ENCODE measurements around the gene SUMF2. TPM values are rescaled to one million over a fixed set of nuclear protein-coding genes. Genes with fewer than 3 reads are reported as not detected.
"Not testable (repeated sequence)": the region's sequence is repeated elsewhere in the genome, so short reads cannot be mapped to it uniquely, and the experiment has no call there.

The SUMF2 gene
- total RNA-seq, 1 experiment from 2014 or later = 89.2 TPM

DNA sequence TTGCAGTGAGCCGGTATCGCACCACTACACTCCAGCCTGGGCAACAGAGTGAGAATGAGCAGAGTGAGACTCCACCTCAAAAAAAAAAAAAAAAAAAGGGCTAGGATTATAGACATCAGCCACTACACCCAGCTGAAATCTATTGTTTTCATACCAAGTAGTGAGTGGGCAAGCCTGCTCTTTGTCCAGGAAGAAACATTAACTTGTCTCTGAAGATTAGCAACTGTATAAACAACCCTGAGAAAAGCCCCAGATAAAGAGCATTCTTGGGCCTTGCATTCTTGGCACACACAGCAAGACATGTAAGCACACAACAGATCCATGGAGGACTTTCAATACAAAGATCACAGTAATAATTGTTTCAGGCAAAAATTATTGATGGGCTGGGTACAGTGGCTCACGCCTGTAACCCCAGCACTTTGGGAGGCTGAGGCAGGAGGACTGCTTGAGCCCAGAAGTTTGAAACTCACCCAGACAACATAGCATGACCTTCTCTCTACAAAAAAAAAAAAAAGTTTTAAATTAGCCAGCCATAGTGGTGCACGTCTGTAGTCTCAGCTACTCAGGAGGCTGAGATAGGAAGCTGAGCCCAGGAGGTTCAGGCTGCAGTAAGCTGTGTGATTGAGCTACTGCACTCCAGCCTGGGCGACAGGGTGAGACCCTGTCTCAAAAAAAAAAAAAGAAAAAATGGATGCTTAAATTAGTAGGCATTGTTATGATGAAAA lies 17.2 kb upstream of the SUMF2 start:
- H3K36me3 Mint-ChIP-seq (ENCODE audit: insufficient read depth in 1 of 3, low read depth in 3 of 3) = peaks cover 17 to 18% (median 18%) of the 10 kb centered on the region in 3 experiments; a peak in 6 of 7 replicates
- WGBS (ENCODE audit: extremely low coverage, insufficient read length, low lambda C conversion rate) = no CpG with 5 or more reads among the region's 5 CpGs
- H2AFZ ChIP-seq (ENCODE audit: low read length) = no peak overlapping the region

GRCh38 chr7:56047446-56048116 lies 16.5 kb upstream of the SUMF2 start:
- H2BK120ac ChIP-seq (ENCODE audit: low read depth, low read length, poor library complexity, severe bottlenecking); H3K79me2 ChIP-seq (ENCODE audit: insufficient read depth, low read length); H3K9ac ChIP-seq (ENCODE audit: extremely low read depth, insufficient read length, low read length); H4K20me1 ChIP-seq (ENCODE audit: control insufficient read depth, insufficient read depth, insufficient read length); H2BK20ac ChIP-seq (ENCODE audit: low read depth, low read length, poor library complexity, severe bottlenecking); H4K5ac ChIP-seq (ENCODE audit: insufficient read length, low read depth, low read length); H3K18ac ChIP-seq (ENCODE audit: insufficient read length, low read depth, low read length); H3K14ac ChIP-seq (ENCODE audit: insufficient read depth, low read length); H2AK5ac ChIP-seq (ENCODE audit: insufficient read length, low read length); H3K79me1 ChIP-seq (ENCODE audit: insufficient read depth, low read depth, low read length, poor library complexity, severe bottlenecking); H4K8ac ChIP-seq (replicated peaks; ENCODE audit: insufficient read length, low read depth, low read length); H3K23me2 ChIP-seq (ENCODE audit: insufficient read length, low read depth, low read length, poor library complexity, severe bottlenecking); H3K23ac ChIP-seq (ENCODE audit: insufficient read length, low read depth, low read length); H3K27ac Mint-ChIP-seq; H3K9me3 Mint-ChIP-seq; H3K4me2 ChIP-seq (ENCODE audit: insufficient read depth, insufficient read length, low read length); H3K27me3 Mint-ChIP-seq (ENCODE audit: low read depth); DNase-seq; H3T11ph ChIP-seq (ENCODE audit: low read length); H3K4me1 ChIP-seq (ENCODE audit: insufficient read depth, low read length); H3K27ac ChIP-seq (ENCODE audit: insufficient read length, low read depth, low read length); H2AFZ ChIP-seq (ENCODE audit: low read length); H3K27me3 ChIP-seq (ENCODE audit: insufficient read depth, low read length); H3K4me3 Mint-ChIP-seq; H2BK15ac ChIP-seq (ENCODE audit: low read depth, low read length); H3K9me3 ChIP-seq (ENCODE audit: control insufficient read depth, low read depth, low read length); H2BK5ac ChIP-seq (ENCODE audit: insufficient read length, low read length); H4K91ac ChIP-seq (ENCODE audit: insufficient read length, low read depth, low read length); H3K56ac ChIP-seq (ENCODE audit: insufficient read length, low read depth, low read length); H3K4ac ChIP-seq (ENCODE audit: low read depth, low read length); H2BK12ac ChIP-seq (ENCODE audit: insufficient read length, low read depth, low read length): not testable (repeated sequence)
- no CpG with 5 or more reads among the region's 11 CpGs for WGBS (ENCODE audit: extremely low coverage, insufficient read length, low lambda C conversion rate)
- Mint-ChIP-seq H3K4me1 (peaks cover 0 to 13% of the 10 kb centered on the region in 2 experiments; a peak in 3 of 4 replicates), H3K36me3 (ENCODE audit: insufficient read depth in 1 of 3, low read depth in 3 of 3) (peaks cover 15 to 16% (median 16%) of the 10 kb centered on the region in 3 experiments; a peak in 6 of 7 replicates)

More for the DNA sequence above, 17.2 kb upstream of the SUMF2 start:
- no peak overlapping the region for H3K4ac ChIP-seq (ENCODE audit: low read depth, low read length)
- H3K9me3 ChIP-seq (ENCODE audit: control insufficient read depth, low read depth, low read length) = no peaks in the 10 kb centered on the region
- H2BK15ac ChIP-seq (ENCODE audit: low read depth, low read length) = no peak overlapping the region
- H3T11ph ChIP-seq (ENCODE audit: low read length) = no peak overlapping the region
- no peak overlapping the region for H3K4me3 Mint-ChIP-seq
- no peak overlapping the region for H2AK5ac ChIP-seq (ENCODE audit: insufficient read length, low read length)
- H3K56ac ChIP-seq (ENCODE audit: insufficient read length, low read depth, low read length) = no peak overlapping the region
- H3K27me3 Mint-ChIP-seq (ENCODE audit: low read depth) = no peaks in the 10 kb centered on the region
- no peaks in the 10 kb centered on the region for H3K27me3 ChIP-seq (ENCODE audit: insufficient read depth, low read length)
- DNase-seq = no peak
- H4K8ac ChIP-seq (replicated peaks; ENCODE audit: insufficient read length, low read depth, low read length) = no peak overlapping the region
- no peaks in the 10 kb centered on the region for H3K9me3 Mint-ChIP-seq
- peaks cover 0 to 13% of the 10 kb centered on the region in 2 experiments; a peak in 3 of 4 replicates for H3K4me1 Mint-ChIP-seq
- H3K4me2 ChIP-seq (ENCODE audit: insufficient read depth, insufficient read length, low read length) = no peak overlapping the region
- H4K5ac ChIP-seq (ENCODE audit: insufficient read length, low read depth, low read length) = no peak overlapping the region
- H2BK120ac ChIP-seq (ENCODE audit: low read depth, low read length, poor library complexity, severe bottlenecking) = no peak overlapping the region
- H4K20me1 ChIP-seq (ENCODE audit: control insufficient read depth, insufficient read depth, insufficient read length) = no peaks in the 10 kb centered on the region
- no peak overlapping the region for H3K27ac ChIP-seq (ENCODE audit: insufficient read length, low read depth, low read length)
- no peak overlapping the region for H3K18ac ChIP-seq (ENCODE audit: insufficient read length, low read depth, low read length)
- H3K23ac ChIP-seq (ENCODE audit: insufficient read length, low read depth, low read length) = no peak overlapping the region
- H2BK20ac ChIP-seq (ENCODE audit: low read depth, low read length, poor library complexity, severe bottlenecking) = no peak overlapping the region
- TF ChIP-seq, protein P1, sequence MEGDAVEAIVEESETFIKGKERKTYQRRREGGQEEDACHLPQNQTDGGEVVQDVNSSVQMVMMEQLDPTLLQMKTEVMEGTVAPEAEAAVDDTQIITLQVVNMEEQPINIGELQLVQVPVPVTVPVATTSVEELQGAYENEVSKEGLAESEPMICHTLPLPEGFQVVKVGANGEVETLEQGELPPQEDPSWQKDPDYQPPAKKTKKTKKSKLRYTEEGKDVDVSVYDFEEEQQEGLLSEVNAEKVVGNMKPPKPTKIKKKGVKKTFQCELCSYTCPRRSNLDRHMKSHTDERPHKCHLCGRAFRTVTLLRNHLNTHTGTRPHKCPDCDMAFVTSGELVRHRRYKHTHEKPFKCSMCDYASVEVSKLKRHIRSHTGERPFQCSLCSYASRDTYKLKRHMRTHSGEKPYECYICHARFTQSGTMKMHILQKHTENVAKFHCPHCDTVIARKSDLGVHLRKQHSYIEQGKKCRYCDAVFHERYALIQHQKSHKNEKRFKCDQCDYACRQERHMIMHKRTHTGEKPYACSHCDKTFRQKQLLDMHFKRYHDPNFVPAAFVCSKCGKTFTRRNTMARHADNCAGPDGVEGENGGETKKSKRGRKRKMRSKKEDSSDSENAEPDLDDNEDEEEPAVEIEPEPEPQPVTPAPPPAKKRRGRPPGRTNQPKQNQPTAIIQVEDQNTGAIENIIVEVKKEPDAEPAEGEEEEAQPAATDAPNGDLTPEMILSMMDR (conservative IDR thresholded peaks at IDR 0.05) = no peak
- peak overlapping the region in 1 of 3 experiments; percentile 48; a peak in 2 of 7 replicates for H3K27ac Mint-ChIP-seq
- no peak overlapping the region for H2BK12ac ChIP-seq (ENCODE audit: insufficient read length, low read depth, low read length)
- H3K79me2 ChIP-seq (ENCODE audit: insufficient read depth, low read length) = peaks cover 2% of the 10 kb centered on the region; the same call in 1 of the 2 replicates
- no peaks in the 10 kb centered on the region for H3K79me1 ChIP-seq (ENCODE audit: insufficient read depth, low read depth, low read length, poor library complexity, severe bottlenecking)
- H3K4me1 ChIP-seq (ENCODE audit: insufficient read depth, low read length) = no peaks in the 10 kb centered on the region
- H3K9ac ChIP-seq (ENCODE audit: extremely low read depth, insufficient read length, low read length) = no peak overlapping the region
- H2BK5ac ChIP-seq (ENCODE audit: insufficient read length, low read length) = no peak overlapping the region
- H3K14ac ChIP-seq (ENCODE audit: insufficient read depth, low read length) = no peak overlapping the region
- H3K23me2 ChIP-seq (ENCODE audit: insufficient read length, low read depth, low read length, poor library complexity, severe bottlenecking) = no peaks in the 10 kb centered on the region
- no peak overlapping the region for H4K91ac ChIP-seq (ENCODE audit: insufficient read length, low read depth, low read length)

Measured in H9 (cell line).